Measurements from ENCODE around the gene TMEM59L. TPM values are rescaled to one million over a fixed set of nuclear protein-coding genes. Genes with fewer than 3 reads are reported as not detected.

TMEM59L gene
- total RNA-seq, 2 donors from 2014 or later, result 0.66 to 2.1 TPM

- H3K27me3 ChIP-seq, result no peaks in the 10 kb centered on the region
- DNase-seq (no peak), ATAC-seq (no peak)
- no peaks in the 10 kb centered on the region for H3K36me3 ChIP-seq (replicated peaks in 1 of 2; ENCODE audit: insufficient read depth in 1 of 2, low read depth in 2 of 2)
- H3K4me1 ChIP-seq, result no peaks in the 10 kb centered on the region
- no peaks in the 10 kb centered on the region for H3K9me3 ChIP-seq
- 80% methylated on average over 1 of the region's 1 CpG; no CpG with 5 or more reads in 1 of the 2 donors for WGBS, 2 donors
- H3K4me3 ChIP-seq, result no peak overlapping the region
- TF ChIP-seq POLR2A (IDR thresholded peaks at IDR 0.05) (no peak), CTCF (IDR thresholded peaks at IDR 0.05) (no peak)
- intact Hi-C loops (cut with DNase I), result no loop called here
- peak overlapping the region in 2 of 4 donors; percentile 12 to 57 for H3K27ac ChIP-seq
Observed at GRCh38 chr19:18651300-18651699, 38.6 kb downstream of the TMEM59L start.

GRCh38 chr19:18651733-18652132 lies 39.1 kb downstream of the TMEM59L start:
- Histone ChIP-seq H3K4me3 (no peak overlapping the region), H3K27me3 (no peaks in the 10 kb centered on the region), H3K4me1 (no peaks in the 10 kb centered on the region), H3K36me3 (replicated peaks in 1 of 2; ENCODE audit: insufficient read depth in 1 of 2, low read depth in 2 of 2) (no peaks in the 10 kb centered on the region), H3K27ac (peak overlapping the region in 1 of 4 donors; percentile 57), H3K9me3 (no peaks in the 10 kb centered on the region)
- TF ChIP-seq POLR2A (IDR thresholded peaks at IDR 0.05), result no peak
- no peak for TF ChIP-seq CTCF (IDR thresholded peaks at IDR 0.05)
- intact Hi-C loops (cut with DNase I), result no loop called here
- ATAC-seq (no peak), DNase-seq (no peak)
- 88% methylated on average over 6 of the region's 6 CpGs; no CpG with 5 or more reads in 1 of the 2 donors for WGBS, 2 donors

GRCh38 chr19:18653853-18654252 lies 41.2 kb downstream of the TMEM59L start:
- no peak for TF ChIP-seq CTCF (IDR thresholded peaks at IDR 0.05)
- no peak for TF ChIP-seq POLR2A (IDR thresholded peaks at IDR 0.05)
- no peaks in the 10 kb centered on the region for H3K36me3 ChIP-seq (replicated peaks in 1 of 2; ENCODE audit: insufficient read depth in 1 of 2, low read depth in 2 of 2)
- no peaks in the 10 kb centered on the region for H3K4me1 ChIP-seq
- H3K27ac ChIP-seq, result no peak overlapping the region
- H3K4me3 ChIP-seq, result no peak overlapping the region
- WGBS, 2 donors, result 100% methylated on average over 1 of the region's 1 CpG
- DNase-seq (no peak), ATAC-seq (no peak)
- H3K9me3 ChIP-seq, result no peaks in the 10 kb centered on the region
- intact Hi-C loops (cut with DNase I), result no loop called here
- H3K27me3 ChIP-seq, result no peaks in the 10 kb centered on the region

GRCh38 chr19:18654469-18654868 lies 41.8 kb downstream of the TMEM59L start:
- H3K4me3 ChIP-seq, result no peak overlapping the region
- intact Hi-C loops (cut with DNase I), result no loop called here
- no peak overlapping the region for H3K27ac ChIP-seq
- ATAC-seq, result no peak
- DNase-seq, result no peak
- H3K4me1 ChIP-seq, result no peaks in the 10 kb centered on the region
- TF ChIP-seq POLR2A (IDR thresholded peaks at IDR 0.05), result no peak
- TF ChIP-seq CTCF (IDR thresholded peaks at IDR 0.05), result no peak
- H3K27me3 ChIP-seq, result no peaks in the 10 kb centered on the region
- no peaks in the 10 kb centered on the region for H3K9me3 ChIP-seq
- 92 to 97% methylated on average over 7 of the region's 7 CpGs for WGBS, 2 donors
- H3K36me3 ChIP-seq (replicated peaks in 1 of 2; ENCODE audit: insufficient read depth in 1 of 2, low read depth in 2 of 2), result no peaks in the 10 kb centered on the region

GRCh38 chr19:18655173-18655844 lies 42.6 kb downstream of the TMEM59L start:
- no peak for ATAC-seq
- Histone ChIP-seq H3K4me1 (no peaks in the 10 kb centered on the region), H3K9me3 (no peaks in the 10 kb centered on the region), H3K36me3 (replicated peaks in 1 of 2; ENCODE audit: insufficient read depth in 1 of 2, low read depth in 2 of 2) (no peaks in the 10 kb centered on the region), H3K27me3 (no peaks in the 10 kb centered on the region), H3K27ac (no peak overlapping the region), H3K4me3 (no peak overlapping the region)
- TF ChIP-seq CTCF (IDR thresholded peaks at IDR 0.05), result no peak
- no peak for TF ChIP-seq POLR2A (IDR thresholded peaks at IDR 0.05)
- DNase-seq, result no peak
- intact Hi-C loops (cut with DNase I), result no loop called here
- WGBS, 2 donors, result 92 to 100% methylated on average over 2 to 13 of the region's 13 CpGs

Measured in body of pancreas (tissue), 4 donors.